Memory B cell (primary cell): ENCODE data around the gene PTPRM.

Source experiments
- ATAC-seq: fragments of 150-1000 bp; cut with Tn5 transposase; 2 replicates; pipeline ENCODE4 v1.10.0; 2021; ENCODE audit warnings: low read depth, mild to moderate bottlenecking, moderate library complexity
- DNase-seq, 2 donors: peaks; one replicate each; pipeline ENCODE4 v3.0.0; 2022; ENCODE audit warnings: low spot score in 2 of 2
- H3K27ac Mint-ChIP-seq: one replicate; pipeline ENCODE4 v1.8.0; 2022; ENCODE audit warnings: mild to moderate bottlenecking, moderate library complexity, mixed read lengths
- H3K27me3 Mint-ChIP-seq: one replicate; pipeline ENCODE4 v1.8.0; 2022; ENCODE audit warnings: mixed read lengths
- H3K36me3 Mint-ChIP-seq: one replicate; pipeline ENCODE4 v1.8.0; 2022; ENCODE audit warnings: mild to moderate bottlenecking, mixed read lengths
- H3K4me1 Mint-ChIP-seq: one replicate; pipeline ENCODE4 v1.8.0; 2022; ENCODE audit warnings: mixed read lengths
- H3K4me3 Mint-ChIP-seq: one replicate; pipeline ENCODE4 v1.8.0; 2022; ENCODE audit warnings: mild to moderate bottlenecking, moderate library complexity, mixed read lengths
- H3K9me3 Mint-ChIP-seq: one replicate; pipeline ENCODE4 v1.8.0; 2022; ENCODE audit warnings: mixed read lengths

PTPRM gene

GRCh38 chr18:8368512-8369217 is 801.5 kb downstream of the PTPRM start:
- DNase-seq (no peak), ATAC-seq (no peak)
- no peak overlapping the region for H3K27ac Mint-ChIP-seq
- no peaks in the 10 kb centered on the region for H3K36me3 Mint-ChIP-seq
- peaks cover 14% of the 10 kb centered on the region for H3K27me3 Mint-ChIP-seq
- no peaks in the 10 kb centered on the region for H3K9me3 Mint-ChIP-seq
- no peaks in the 10 kb centered on the region for H3K4me1 Mint-ChIP-seq
- H3K4me3 Mint-ChIP-seq = no peak overlapping the region

DNA sequence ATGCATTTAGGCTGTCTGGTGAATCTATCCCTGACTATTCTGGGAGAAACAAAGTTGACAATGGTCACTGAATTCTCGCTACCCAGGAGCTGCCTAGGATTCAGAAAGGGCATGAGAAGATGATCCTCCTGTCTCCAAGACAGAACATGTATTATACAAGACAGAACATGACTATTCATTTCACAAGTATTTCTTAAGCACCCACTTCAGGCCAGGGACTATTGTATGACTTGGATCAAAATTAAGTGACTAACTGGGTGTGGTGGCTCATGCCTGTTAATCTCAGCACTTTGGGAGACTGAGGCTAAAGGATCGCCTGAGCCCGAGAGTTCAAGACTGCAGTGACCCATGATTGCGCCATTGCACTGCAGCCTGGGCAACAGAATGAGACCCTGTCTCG is 806.4 kb downstream of the PTPRM start:
- no peaks in the 10 kb centered on the region for H3K9me3 Mint-ChIP-seq

DNA sequence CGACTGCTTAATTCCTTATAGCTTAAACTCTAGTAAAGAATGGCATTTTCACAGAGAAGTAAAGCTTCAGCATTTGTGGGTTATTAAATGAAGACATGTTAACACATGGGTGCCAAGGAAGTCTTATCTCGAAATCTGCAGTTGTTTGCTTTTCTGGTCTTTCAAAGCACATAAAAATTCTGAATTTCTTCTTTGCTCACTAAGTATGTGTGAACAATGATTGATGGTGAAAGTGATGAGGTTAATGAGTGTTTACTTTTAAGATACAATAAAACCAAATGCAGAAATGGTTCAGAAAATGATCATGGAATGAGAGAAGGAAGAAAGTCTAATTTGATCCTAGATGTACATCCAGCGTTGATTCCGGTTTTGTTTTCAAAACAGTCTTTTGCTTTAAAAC is 807.6 kb downstream of the PTPRM start:
- ATAC-seq = no peak
- Mint-ChIP-seq H3K4me3 (no peak overlapping the region), H3K4me1 (no peaks in the 10 kb centered on the region), H3K27me3 (peaks cover 6% of the 10 kb centered on the region), H3K27ac (no peak overlapping the region), H3K36me3 (no peaks in the 10 kb centered on the region), H3K9me3 (no peaks in the 10 kb centered on the region)
- DNase-seq = no peak

More for the DNA sequence above, 806.4 kb downstream of the PTPRM start:
- no peaks in the 10 kb centered on the region for H3K4me1 Mint-ChIP-seq
- DNase-seq = no peak
- H3K36me3 Mint-ChIP-seq = no peaks in the 10 kb centered on the region
- H3K27ac Mint-ChIP-seq = no peak overlapping the region
- peaks cover 12% of the 10 kb centered on the region for H3K27me3 Mint-ChIP-seq
- ATAC-seq = no peak
- H3K4me3 Mint-ChIP-seq = no peak overlapping the region

DNA sequence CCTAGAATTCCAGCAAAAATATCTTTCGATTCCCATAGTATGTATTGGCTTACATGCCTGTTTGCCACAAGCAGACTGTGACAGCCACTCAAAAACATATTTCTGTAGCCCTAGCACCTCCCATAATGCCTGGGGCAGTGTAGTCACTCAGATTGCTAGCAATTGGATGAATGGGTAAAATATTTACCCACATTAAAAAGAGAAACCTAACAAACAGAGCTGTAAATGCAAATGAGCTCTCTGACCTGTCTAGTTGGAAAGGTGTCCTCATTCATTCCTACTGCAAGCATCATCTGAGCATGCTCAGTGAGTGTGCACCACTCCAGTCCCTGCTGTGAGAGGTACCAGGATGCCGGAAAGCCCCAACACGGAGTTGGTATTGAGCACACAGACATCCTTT is 808.1 kb downstream of the PTPRM start:
- no peaks in the 10 kb centered on the region for H3K4me1 Mint-ChIP-seq
- peaks cover 8% of the 10 kb centered on the region for H3K27me3 Mint-ChIP-seq
- no peak overlapping the region for H3K4me3 Mint-ChIP-seq
- no peaks in the 10 kb centered on the region for H3K36me3 Mint-ChIP-seq
- no peak for ATAC-seq
- no peaks in the 10 kb centered on the region for H3K9me3 Mint-ChIP-seq
- DNase-seq = no peak
- H3K27ac Mint-ChIP-seq = no peak overlapping the region

GRCh38 chr18:8376113-8376512 is 809.0 kb downstream of the PTPRM start:
- Mint-ChIP-seq H3K27ac (no peak overlapping the region), H3K9me3 (no peaks in the 10 kb centered on the region), H3K36me3 (no peaks in the 10 kb centered on the region), H3K27me3 (peaks cover 11% of the 10 kb centered on the region), H3K4me3 (no peak overlapping the region), H3K4me1 (no peaks in the 10 kb centered on the region)
- ATAC-seq (no peak), DNase-seq (no peak)

DNA sequence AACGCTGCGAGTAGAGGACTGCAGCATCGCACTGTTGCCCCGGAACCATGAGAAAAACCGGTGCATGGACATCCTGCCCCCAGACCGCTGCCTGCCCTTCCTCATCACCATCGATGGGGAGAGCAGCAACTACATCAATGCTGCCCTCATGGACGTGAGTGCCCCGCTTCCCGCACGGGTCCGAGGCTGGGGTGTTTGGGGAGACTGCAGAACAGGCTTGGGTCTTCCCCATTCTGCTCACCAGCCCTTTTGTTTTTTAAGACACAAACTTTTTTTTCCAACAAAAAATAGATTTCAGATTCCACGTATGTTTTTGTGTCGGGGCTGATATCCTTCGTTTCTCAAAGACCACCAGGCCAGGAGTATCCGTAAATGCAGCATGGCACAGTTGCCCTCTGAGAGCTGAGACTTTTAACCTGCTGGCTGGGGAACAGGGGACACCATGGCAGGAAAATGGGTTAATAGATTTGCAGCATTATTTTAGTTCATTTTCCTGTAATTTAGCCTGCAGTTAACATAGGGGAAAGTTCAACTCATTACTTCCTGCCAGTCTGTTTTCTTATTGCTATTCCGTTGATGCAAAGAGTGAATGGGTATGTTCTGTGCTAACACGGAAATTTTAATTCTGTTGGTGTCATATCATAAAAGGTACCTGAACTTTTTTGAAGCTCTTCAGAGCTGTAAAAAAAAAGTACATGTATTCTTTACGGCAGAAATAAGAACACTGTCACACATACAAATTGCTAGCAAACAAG is 812.2 kb downstream of the PTPRM start:
- Mint-ChIP-seq H3K9me3 (no peaks in the 10 kb centered on the region), H3K27me3 (peaks cover 7% of the 10 kb centered on the region), H3K4me1 (no peaks in the 10 kb centered on the region), H3K27ac (no peak overlapping the region), H3K36me3 (no peaks in the 10 kb centered on the region), H3K4me3 (no peak overlapping the region)
- DNase-seq (no peak), ATAC-seq (no peak)

DNA sequence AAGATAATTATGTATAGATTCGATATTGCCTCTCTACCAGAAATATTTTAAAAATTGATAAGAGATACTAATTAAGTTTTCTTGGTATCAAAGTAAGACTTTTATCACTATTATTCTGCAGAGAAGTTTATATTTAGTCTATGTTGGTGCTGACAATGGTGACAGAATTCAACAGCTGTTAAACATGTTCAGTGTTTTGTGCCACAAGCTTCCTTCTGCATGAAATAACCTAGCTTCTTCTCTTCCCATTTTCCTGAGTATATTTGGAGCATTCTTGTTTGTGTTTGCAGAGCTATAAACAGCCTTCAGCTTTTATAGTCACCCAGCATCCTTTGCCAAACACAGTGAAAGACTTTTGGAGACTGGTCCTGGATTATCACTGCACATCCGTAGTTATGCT is 812.9 kb downstream of the PTPRM start:
- Mint-ChIP-seq H3K4me1 (no peaks in the 10 kb centered on the region), H3K27me3 (peaks cover 7% of the 10 kb centered on the region), H3K9me3 (no peaks in the 10 kb centered on the region), H3K36me3 (no peaks in the 10 kb centered on the region), H3K4me3 (no peak overlapping the region), H3K27ac (no peak overlapping the region)
- DNase-seq (no peak), ATAC-seq (no peak)

DNA sequence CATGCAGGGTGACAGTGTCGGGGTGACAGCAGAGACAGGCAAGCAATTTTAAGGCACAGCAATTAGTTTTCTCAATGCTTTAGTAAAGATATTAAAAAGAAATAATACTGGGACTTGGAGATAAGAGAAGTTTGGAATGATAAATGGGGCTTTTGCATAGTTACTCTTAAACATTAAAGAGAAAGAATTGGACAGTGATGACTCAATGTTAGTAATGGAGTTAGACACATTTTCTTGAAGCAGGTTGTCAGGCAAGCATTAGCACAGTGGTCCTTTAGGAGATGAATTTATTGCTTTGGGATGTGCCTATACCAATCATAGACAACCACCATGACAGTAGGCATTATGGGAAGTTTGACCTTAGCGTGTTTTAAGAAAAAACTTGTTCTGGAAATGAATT is 813.8 kb downstream of the PTPRM start:
- ATAC-seq (no peak), DNase-seq (no peak)
- Mint-ChIP-seq H3K4me3 (no peak overlapping the region), H3K9me3 (no peaks in the 10 kb centered on the region), H3K36me3 (no peaks in the 10 kb centered on the region), H3K27ac (no peak overlapping the region), H3K4me1 (no peaks in the 10 kb centered on the region), H3K27me3 (peaks cover 7% of the 10 kb centered on the region)

DNA sequence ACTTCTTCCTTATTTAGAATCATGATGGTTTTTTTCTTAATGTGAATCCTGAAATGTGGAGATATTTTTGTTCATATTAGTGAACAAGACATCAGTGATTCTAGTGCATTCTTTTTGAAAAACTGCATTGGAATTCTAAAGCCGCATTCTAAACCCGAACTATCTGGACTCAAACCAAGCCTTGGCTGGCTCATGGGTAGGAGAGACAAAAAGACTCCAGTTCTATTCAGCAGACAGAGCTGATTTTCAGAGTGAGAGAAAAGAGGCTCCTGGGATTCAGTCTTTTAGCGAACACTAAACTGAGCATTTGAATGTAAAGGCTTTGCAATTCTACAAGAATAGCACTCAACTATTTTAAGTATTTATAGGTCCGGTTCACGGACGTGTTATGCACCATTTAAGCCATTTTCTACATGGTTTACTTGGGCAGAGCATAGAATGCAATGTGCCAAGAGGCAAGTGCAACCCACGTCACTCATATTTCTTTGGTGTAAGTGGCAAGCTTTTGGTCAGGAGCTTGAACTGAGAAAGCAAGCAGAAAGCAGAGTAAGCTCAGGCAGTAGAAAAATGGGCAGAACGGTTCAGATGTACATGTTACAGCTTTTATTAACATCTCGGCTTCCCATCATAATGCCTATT is 814.8 kb downstream of the PTPRM start:
- Mint-ChIP-seq H3K27ac (no peak overlapping the region), H3K36me3 (no peaks in the 10 kb centered on the region), H3K27me3 (peaks cover 7% of the 10 kb centered on the region), H3K4me1 (no peaks in the 10 kb centered on the region), H3K9me3 (no peaks in the 10 kb centered on the region), H3K4me3 (no peak overlapping the region)
- no peak for DNase-seq
- ATAC-seq = no peak

GRCh38 chr18:8385400-8385799 is 818.3 kb downstream of the PTPRM start:
- Mint-ChIP-seq H3K27ac (no peak overlapping the region), H3K9me3 (no peaks in the 10 kb centered on the region), H3K36me3 (no peaks in the 10 kb centered on the region), H3K4me3 (no peak overlapping the region), H3K4me1 (no peaks in the 10 kb centered on the region), H3K27me3 (peaks cover 6% of the 10 kb centered on the region)
- DNase-seq = no peak
- no peak for ATAC-seq

- Mint-ChIP-seq H3K9me3 (no peaks in the 10 kb centered on the region), H3K36me3 (no peaks in the 10 kb centered on the region), H3K4me3 (no peak overlapping the region), H3K27me3 (peaks cover 3% of the 10 kb centered on the region), H3K27ac (no peak overlapping the region), H3K4me1 (no peaks in the 10 kb centered on the region)
- no peak for DNase-seq
- no peak for ATAC-seq
Measured at GRCh38 chr18:8386669-8387380, 819.7 kb downstream of the PTPRM start.

DNA sequence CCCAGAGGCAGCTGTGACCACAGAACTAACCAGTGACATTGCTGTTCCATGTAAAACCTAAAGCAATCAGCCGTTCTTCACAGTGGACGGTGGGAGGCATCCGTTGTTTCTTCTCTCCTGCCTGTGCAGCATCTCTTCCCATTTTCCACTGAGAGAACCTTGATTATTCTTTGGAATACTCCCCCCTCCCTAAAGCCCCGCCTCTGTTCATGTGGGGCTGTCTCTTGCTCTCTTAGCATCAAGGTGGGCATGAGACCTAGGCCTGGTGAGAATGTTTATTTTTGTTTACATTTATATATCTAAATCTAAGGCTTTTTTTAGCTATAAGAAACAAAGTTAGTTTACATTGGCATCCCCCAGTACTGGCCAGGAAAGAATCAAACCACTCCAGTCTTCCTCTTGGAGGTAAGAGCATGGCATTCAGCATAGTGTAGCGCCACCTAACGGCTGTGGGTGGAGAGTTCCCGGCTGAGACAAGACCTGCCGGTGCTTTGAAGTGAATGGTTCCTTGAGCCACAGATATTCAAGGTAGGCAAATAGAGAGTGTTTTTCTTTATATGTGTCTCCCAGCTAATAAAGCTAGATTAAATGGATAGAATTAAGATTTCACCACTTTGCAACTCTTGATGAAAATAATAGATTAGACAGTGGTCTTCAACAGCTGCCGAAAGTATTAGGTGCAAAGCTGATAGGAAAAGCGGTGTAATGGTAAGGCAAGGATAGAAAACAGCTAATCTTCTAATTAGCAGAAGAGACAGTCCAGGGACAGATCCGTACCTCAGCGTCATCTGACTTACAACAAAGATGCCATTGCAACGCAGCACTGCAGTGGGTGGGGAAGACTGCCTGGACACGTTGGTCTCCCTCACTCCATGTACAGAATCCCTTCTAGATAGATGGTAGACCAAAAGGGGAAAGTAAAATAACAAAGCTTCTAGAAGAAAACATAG is 822.5 kb downstream of the PTPRM start:
- Mint-ChIP-seq H3K27ac (no peak overlapping the region), H3K36me3 (no peaks in the 10 kb centered on the region), H3K27me3 (peaks cover 3% of the 10 kb centered on the region), H3K4me1 (no peaks in the 10 kb centered on the region), H3K4me3 (no peak overlapping the region), H3K9me3 (no peaks in the 10 kb centered on the region)
- DNase-seq = no peak
- no peak for ATAC-seq

- DNase-seq (no peak), ATAC-seq (no peak)
- Mint-ChIP-seq H3K27ac (no peak overlapping the region), H3K9me3 (no peaks in the 10 kb centered on the region), H3K27me3 (peaks cover 3% of the 10 kb centered on the region), H3K4me1 (no peaks in the 10 kb centered on the region), H3K36me3 (no peaks in the 10 kb centered on the region), H3K4me3 (no peak overlapping the region)
Measured at GRCh38 chr18:8391068-8391467, 824.0 kb downstream of the PTPRM start.
